COLO668 (cell line): ENCODE results near the gene DNAJB11.
"Not testable (repeated sequence)": the region's sequence is repeated elsewhere in the genome, so short reads cannot be mapped to it uniquely, and the experiment has no call there.

Experiments used
- DNase-seq: peaks from one replicate; lab custom pipeline; 2025; ENCODE audit not compliant: unreplicated experiment; lab: John Stamatoyannopoulos, UW

Gene DNAJB11

GRCh38 chr3:186551387-186551786, 19.1 kb upstream of the DNAJB11 start:
- no peak for DNase-seq

- no peak for DNase-seq
Measured at GRCh38 chr3:186552408-186553031, 18.0 kb upstream of the DNAJB11 start.

- no peak for DNase-seq
Measured at GRCh38 chr3:186564586-186564985, 5.9 kb upstream of the DNAJB11 start.

- no peak for DNase-seq
Measured at GRCh38 chr3:186566772-186567071, 3.8 kb upstream of the DNAJB11 start.

GRCh38 chr3:186567072-186567921, 3.2 kb upstream of the DNAJB11 start, which contains the start of gene TBCCD1:
TSS of gene TBCCD1 (minus strand) at chr3:186567339. CDS start at chr3:186564329, 3,010 bp downstream.
- peak; percentile 84 for DNase-seq

GRCh38 chr3:186569361-186569760, 1.2 kb upstream of the DNAJB11 start:
- not testable (repeated sequence) for DNase-seq

- no peak for DNase-seq
Measured at GRCh38 chr3:186569779-186570095, 783 bp upstream of the DNAJB11 start.

GRCh38 chr3:186570941-186571643, 572 bp downstream of the DNAJB11 start:
- no peak for DNase-seq

GRCh38 chr3:186571644-186572013, 1.1 kb downstream of the DNAJB11 start:
- DNase-seq = no peak

- DNase-seq = no peak
Measured at GRCh38 chr3:186577521-186577920, 7.0 kb downstream of the DNAJB11 start.

- no peak for DNase-seq
Measured at GRCh38 chr3:186580785-186581184, 10.3 kb downstream of the DNAJB11 start.

GRCh38 chr3:186582541-186582940, 12.0 kb downstream of the DNAJB11 start:
- no peak for DNase-seq

- no peak for DNase-seq
Measured at GRCh38 chr3:186583831-186584230, 13.3 kb downstream of the DNAJB11 start.

- not testable (repeated sequence) for DNase-seq
Measured at GRCh38 chr3:186586245-186586644, 15.7 kb downstream of the DNAJB11 start.

- DNase-seq = no peak
Measured at GRCh38 chr3:186587183-186587582, 16.7 kb downstream of the DNAJB11 start.

GRCh38 chr3:186588632-186589031, 18.1 kb downstream of the DNAJB11 start:
- DNase-seq = no peak

- DNase-seq = no peak
Measured at GRCh38 chr3:186589121-186589520, 18.6 kb downstream of the DNAJB11 start.

- DNase-seq = no peak
Measured at GRCh38 chr3:186589856-186590579, 19.5 kb downstream of the DNAJB11 start.

- no peak for DNase-seq
Measured at GRCh38 chr3:186590580-186591295, 20.2 kb downstream of the DNAJB11 start.

GRCh38 chr3:186592682-186593081, 22.2 kb downstream of the DNAJB11 start:
- no peak for DNase-seq

- no peak for DNase-seq
Measured at GRCh38 chr3:186593862-186594261, 23.3 kb downstream of the DNAJB11 start.
